NCI-H460 (cell line): Measurements from ENCODE around the gene C2orf76. TPM values are rescaled to one million over a fixed set of nuclear protein-coding genes. Genes with fewer than 3 reads are reported as not detected.

Experiments used
- DNase-seq: peaks from one replicate; pipeline ENCODE4 v3.0.0-alpha.2; 2016; ENCODE audit warnings: low read depth; ENCODE audit errors: extremely low read depth
- total RNA-seq: library from RNA; depleted of rRNA; stranded (reverse); fragments of >200 nt; shearing (Covaris generic); gene quantifications from 2 replicates; pipeline ENCODE4 v1.2.3, GENCODE V29; 2014

Gene C2orf76
- total RNA-seq, 1 experiment from 2014 or later = 24.0 TPM

- no peak for DNase-seq
These were observed 100.5 kb downstream of the C2orf76 start for GRCh38 chr2:119266091-119266589.

- DNase-seq = no peak
These were observed 101.0 kb downstream of the C2orf76 start for GRCh38 chr2:119265693-119266066.

GRCh38 chr2:119264781-119265692, 101.6 kb downstream of the C2orf76 start:
- DNase-seq = peak; percentile 45

GRCh38 chr2:119263656-119264055, 103.0 kb downstream of the C2orf76 start:
- DNase-seq = no peak

GRCh38 chr2:119263025-119263424, 103.6 kb downstream of the C2orf76 start:
- DNase-seq = no peak

GRCh38 chr2:119261493-119262225, 105.0 kb downstream of the C2orf76 start:
- no peak for DNase-seq

GRCh38 chr2:119260646-119261492, 105.8 kb downstream of the C2orf76 start:
- DNase-seq = no peak

- no peak for DNase-seq
These were observed 107.3 kb downstream of the C2orf76 start for GRCh38 chr2:119259296-119259860.

- no peak for DNase-seq
These were observed 109.4 kb downstream of the C2orf76 start for GRCh38 chr2:119257198-119257597.

GRCh38 chr2:119256582-119256921, 110.1 kb downstream of the C2orf76 start:
- DNase-seq = no peak

- no peak for DNase-seq
These were observed 110.7 kb downstream of the C2orf76 start for GRCh38 chr2:119255760-119256581.

- DNase-seq = no peak
These were observed 112.0 kb downstream of the C2orf76 start for GRCh38 chr2:119254601-119255080.

- DNase-seq = no peak
These were observed 112.7 kb downstream of the C2orf76 start for GRCh38 chr2:119253760-119254600.

GRCh38 chr2:119253114-119253702, 113.4 kb downstream of the C2orf76 start:
- no peak for DNase-seq
